H1 (cell line): ENCODE results near the gene PRDM1. TPM values are rescaled to one million over a fixed set of nuclear protein-coding genes. Genes with fewer than 3 reads are reported as not detected.

Experiments used
- CTCF ChIA-PET: fragments of 300-600 bp; sonication (Branson Sonifier 250); formaldehyde crosslinking; loops from one replicate; lab custom pipeline; 2021; ENCODE audit not compliant: partially characterized antibody; lab: Charles Lee
- POLR2A ChIA-PET: fragments of 300-600 bp; sonication (Branson Sonifier 250); formaldehyde crosslinking; loops from one replicate; lab custom pipeline; 2021; ENCODE audit warnings: inconsistent platforms; ENCODE audit not compliant: partially characterized antibody; lab: Charles Lee
- DNase-seq, 2 experiments: peaks; one replicate each; pipeline versions ENCODE4 v3.0.0 to v3.0.0-alpha.2; 2010 to 2022; ENCODE audit warnings: low spot score in 2 of 2, low read depth in 1 of 2, mixed read lengths in 1 of 2
- FAIRE-seq: peaks from 2 replicates; lab custom pipeline; 2011; peaks lifted over from hg19 to GRCh38; lab: Jason Lieb, UNC
- H2AFZ ChIP-seq: 2 replicates; pipeline ENCODE4 v1.8.1; 2012; ENCODE audit warnings: low read length, inconsistent platforms
- H2AK5ac ChIP-seq: 2 replicates; pipeline ENCODE4 v1.6.1; 2013; ENCODE audit warnings: low read depth, low read length
- H2BK120ac ChIP-seq: replicated peaks from 2 replicates; pipeline ENCODE3; 2013; ENCODE audit warnings: low read depth, low read length, inconsistent platforms
- H2BK12ac ChIP-seq: 2 replicates; pipeline ENCODE4 v1.6.1; 2013; ENCODE audit warnings: low read depth, low read length
- H2BK15ac ChIP-seq: 2 replicates; pipeline ENCODE4 v1.6.1; 2013; ENCODE audit warnings: low read length
- H2BK20ac ChIP-seq: 2 replicates; pipeline ENCODE4 v1.6.1; 2013; ENCODE audit warnings: low read length
- H2BK5ac ChIP-seq: 2 replicates; pipeline ENCODE4 v1.6.1; 2013; ENCODE audit warnings: low read depth, low read length
- H3K14ac ChIP-seq: 2 replicates; pipeline ENCODE4 v1.6.1; 2013; ENCODE audit warnings: inconsistent platforms; ENCODE audit not compliant: insufficient read length
- H3K18ac ChIP-seq: 2 replicates; pipeline ENCODE4 v1.6.1; 2013; ENCODE audit warnings: low read length; ENCODE audit errors: extremely low read depth
- H3K23ac ChIP-seq: 2 replicates; pipeline ENCODE4 v1.6.1; 2013; ENCODE audit warnings: inconsistent platforms; ENCODE audit not compliant: insufficient read length
- H3K23me2 ChIP-seq: 2 replicates; pipeline ENCODE4 v1.6.1; 2013; ENCODE audit warnings: low read depth, low read length
- H3K27ac ChIP-seq: 2 replicates; pipeline ENCODE4 v1.6.1; 2011; ENCODE audit warnings: low read depth, low read length, inconsistent platforms
- H3K27me3 ChIP-seq, 4 experiments: replicated peaks in 1 of 4; 1 replicate in 1 of 4; 2 replicates in 3 of 4; pipeline versions ENCODE4 v1.6.1 to v1.8.1; 2011 to 2013; ENCODE audit warnings: low read length in 3 of 4, mild to moderate bottlenecking in 3 of 4, inconsistent platforms in 2 of 4, mixed read lengths in 2 of 4, moderate library complexity in 1 of 4; ENCODE audit not compliant: control insufficient read depth in 3 of 4, insufficient read depth in 3 of 4; ENCODE audit errors: extremely low read depth in 1 of 4
- H3K36me3 ChIP-seq, 4 experiments: 2 replicates each; pipeline versions ENCODE4 v1.6.1 to v1.8.1; 2011 to 2013; ENCODE audit warnings: mild to moderate bottlenecking in 4 of 4, low read length in 3 of 4, moderate library complexity in 2 of 4, control low read depth in 1 of 4, inconsistent platforms in 1 of 4; ENCODE audit not compliant: insufficient read depth in 4 of 4, control insufficient read depth in 2 of 4
- H3K4ac ChIP-seq: replicated peaks from 2 replicates; pipeline ENCODE3; 2013; ENCODE audit warnings: low read length, low read depth, mixed read lengths, inconsistent platforms; ENCODE audit not compliant: insufficient read length
- H3K4me1 ChIP-seq, 4 experiments: replicated peaks in 1 of 4; 1 replicate in 1 of 4; 2 replicates in 3 of 4; pipeline versions ENCODE4 v1.6.1 to v1.8.1; 2011 to 2013; ENCODE audit warnings: low read length in 3 of 4, inconsistent platforms in 2 of 4, mixed read lengths in 1 of 4; ENCODE audit not compliant: insufficient read depth in 4 of 4, control insufficient read depth in 3 of 4
- H3K4me2 ChIP-seq, 2 experiments: 2 replicates each; pipeline versions ENCODE4 v1.6.1 to v1.8.1; 2011 to 2013; ENCODE audit warnings: low read depth in 2 of 2, low read length in 2 of 2, control low read depth in 1 of 2, inconsistent platforms in 1 of 2, mild to moderate bottlenecking in 1 of 2; ENCODE audit not compliant: insufficient read depth in 1 of 2
- H3K4me3 ChIP-seq, 4 experiments: fragments of 200-600, 300-600 bp in 1 of 4; sonication (generic), shearing (Covaris generic), sonication (Bioruptor Twin) in 1 of 4; 2 replicates each; pipeline versions ENCODE4 v1.5.1 to v1.8.1; 2011 to 2016; ENCODE audit warnings: low read length in 4 of 4, low read depth in 3 of 4, control low read depth in 2 of 4, inconsistent platforms in 2 of 4, mild to moderate bottlenecking in 2 of 4, mixed read lengths in 1 of 4, moderate library complexity in 1 of 4; ENCODE audit not compliant: insufficient read depth in 2 of 4; ENCODE audit errors: extremely low read depth in 1 of 4
- H3K56ac ChIP-seq: replicated peaks from 2 replicates; pipeline ENCODE3; 2013; ENCODE audit warnings: low read depth, mild to moderate bottlenecking, mixed read lengths, low read length, inconsistent platforms; ENCODE audit not compliant: insufficient read length
- H3K79me1 ChIP-seq: 2 replicates; pipeline ENCODE4 v1.6.1; 2013; ENCODE audit warnings: low read depth, low read length, control low read depth
- H3K79me2 ChIP-seq, 2 experiments: 2 replicates each; pipeline versions ENCODE4 v1.6.1 to v1.8.1; 2012 to 2013; ENCODE audit warnings: low read length in 2 of 2, mild to moderate bottlenecking in 2 of 2, inconsistent platforms in 1 of 2; ENCODE audit not compliant: insufficient read depth in 2 of 2, control insufficient read depth in 1 of 2
- H3K9ac ChIP-seq, 4 experiments: replicated peaks in 1 of 4; 1 replicate in 1 of 4; 2 replicates in 3 of 4; pipeline versions ENCODE4 v1.6.1 to v1.8.1; 2011 to 2013; ENCODE audit warnings: low read depth in 3 of 4, low read length in 3 of 4, control low read depth in 2 of 4, mild to moderate bottlenecking in 2 of 4, moderate library complexity in 2 of 4, inconsistent platforms in 1 of 4; ENCODE audit errors: extremely low read depth in 1 of 4
- H3K9me3 ChIP-seq, 2 experiments: 2 replicates each; pipeline versions ENCODE4 v1.6.1 to v1.8.1; 2012 to 2013; ENCODE audit warnings: mild to moderate bottlenecking in 2 of 2, moderate library complexity in 2 of 2, control low read depth in 1 of 2, inconsistent platforms in 1 of 2, low read depth in 1 of 2, low read length in 1 of 2, mixed read lengths in 1 of 2; ENCODE audit not compliant: insufficient read depth in 2 of 2
- H4K20me1 ChIP-seq, 2 experiments: replicated peaks in 1 of 2; 2 replicates each; pipeline versions ENCODE3 to v1.8.1; 2011 to 2013; ENCODE audit warnings: inconsistent platforms in 2 of 2, low read length in 2 of 2, mild to moderate bottlenecking in 1 of 2; ENCODE audit not compliant: insufficient read depth in 2 of 2, control insufficient read depth in 1 of 2
- H4K5ac ChIP-seq: 2 replicates; pipeline ENCODE4 v1.6.1; 2013; ENCODE audit warnings: low read length, low read depth, mixed read lengths, inconsistent platforms; ENCODE audit not compliant: insufficient read length
- H4K8ac ChIP-seq: 2 replicates; pipeline ENCODE4 v1.8.0; 2013; ENCODE audit warnings: mild to moderate bottlenecking, moderate library complexity, low read length, inconsistent platforms; ENCODE audit not compliant: insufficient read depth; ENCODE audit errors: extremely low read depth
- H4K91ac ChIP-seq: replicated peaks from 2 replicates; pipeline ENCODE3; 2013; ENCODE audit warnings: low read length, mixed read lengths, inconsistent platforms; ENCODE audit not compliant: insufficient read length
- HDAC2 ChIP-seq, 2 experiments: fragments of 300-600 bp in 1 of 2; sonication (generic) in 1 of 2; IDR thresholded peaks; 2 replicates each; pipeline ENCODE4 v1.6.1; 2011 to 2012; ENCODE audit warnings: low read depth in 2 of 2, low read length in 2 of 2, mild to moderate bottlenecking in 2 of 2, moderate library complexity in 2 of 2, borderline replicate concordance in 1 of 2, inconsistent platforms in 1 of 2
- SP1 ChIP-seq: IDR thresholded peaks from 2 replicates; pipeline ENCODE4 v1.6.1; 2011; ENCODE audit warnings: low read depth, low read length
- SUZ12 ChIP-seq: fragments of 200-600 bp; sonication (generic); IDR thresholded peaks from 2 replicates; pipeline ENCODE4 v1.6.1; 2012; ENCODE audit warnings: mild to moderate bottlenecking, inconsistent platforms, low read length, moderate library complexity, mixed read lengths
- YY1 ChIP-seq: IDR thresholded peaks from 2 replicates; pipeline ENCODE4 v1.6.1; 2011; ENCODE audit warnings: low read depth, mild to moderate bottlenecking, low read length
- WGBS, 2 experiments: shearing (Covaris generic) in 1 of 2; methylation state at CpG; one replicate each; pipeline versions ENCODE4 v1.1.6 to v1.1.7; 2013 to 2015; ENCODE audit warnings: low lambda C conversion rate in 2 of 2, mixed read lengths in 2 of 2, inconsistent platforms in 1 of 2, low coverage in 1 of 2, missing lambda C conversion rate in 1 of 2; ENCODE audit not compliant: insufficient replicate concordance in 2 of 2, insufficient coverage in 1 of 2, insufficient read length in 1 of 2; ENCODE audit errors: extremely low coverage in 1 of 2, missing lambda C conversion rate in 1 of 2; 5-methylcytosine and 5-hydroxymethylcytosine counted together
- polyA plus RNA-seq, 7 experiments: library from polyadenylated mRNA; depleted of rRNA in 3 of 7; stranded (reverse) in 5 of 7; unstranded in 2 of 7; fragments of >200 nt in 5 of 7; fragments of 200-250 nt in 2 of 7; gene quantifications; 1 replicate in 5 of 7; 2 replicates in 1 of 7; 4 replicates in 1 of 7; pipeline versions ENCODE4 v1.2.1 to v1.2.3, GENCODE V29; 2011 to 2013; ENCODE audit warnings: missing spikeins in 2 of 7, mixed read lengths in 2 of 7
- total RNA-seq: library from RNA; stranded (reverse); fragmentation: NEBNext Ultra II Directional; extraction: Animal tissue kit (Norgen Biotek cat#: 25700); gene quantifications from 2 replicates; pipeline ENCODE4 v1.2.1, GENCODE V29; 2021

PRDM1 gene
- total and polyA plus RNA-seq, 2 of the 8 experiments (the other 6 are each of a cell fraction or from before 2014, with no cell fraction given), result 0.21 to 0.74 TPM

- H2BK120ac ChIP-seq, result no peak overlapping the region
- no peak overlapping the region for H2AK5ac ChIP-seq
- no peaks in the 10 kb centered on the region for H3K9me3 ChIP-seq
- no peaks in the 10 kb centered on the region for H3K23me2 ChIP-seq
- FAIRE-seq, result no peak
- ChIA-PET POLR2A (interaction anchor here (0.7 to 1.0 kb wide), 2 partner anchors 14 to 157 kb away, joined by 3 read pairs; no protein-coding TSS in a partner anchor), CTCF (interaction anchor here (1.1 to 5.3 kb wide), 6 partner anchors 12 to 145 kb away, joined by 3 to 38 read pairs (median 4); no protein-coding TSS in a partner anchor)
- 96% methylated on average over 3 of the region's 3 CpGs; no CpG with 5 or more reads in 1 of the 2 experiments for WGBS, 2 experiments
- no peak overlapping the region for H4K5ac ChIP-seq
- peaks cover 0 to 5% (median under 1%) of the 10 kb centered on the region in 4 experiments; a peak in 1 of 7 replicates for H3K4me1 ChIP-seq
- H3K56ac ChIP-seq, result no peak overlapping the region
- no peak overlapping the region for H2BK5ac ChIP-seq
- H2BK12ac ChIP-seq, result no peak overlapping the region
- H4K8ac ChIP-seq, result no peak overlapping the region
- no peak overlapping the region for H3K4ac ChIP-seq
- no peaks in the 10 kb centered on the region for H3K36me3 ChIP-seq
- TF ChIP-seq YY1 (no peak), SUZ12 (no peak), SP1 (no peak), HDAC2 (IDR thresholded peaks at IDR 0.05; ENCODE audit: borderline replicate concordance in 1 of 2, low read depth in 2 of 2, low read length in 2 of 2) (no peak)
- no peaks in the 10 kb centered on the region for H3K79me1 ChIP-seq
- H3K4me2 ChIP-seq, result no peak overlapping the region
- H3K14ac ChIP-seq, result no peak overlapping the region
- no peak overlapping the region for H2BK20ac ChIP-seq
- no peak overlapping the region for H2AFZ ChIP-seq
- H3K23ac ChIP-seq, result no peak overlapping the region
- H2BK15ac ChIP-seq, result no peak overlapping the region
- H3K9ac ChIP-seq, result no peak overlapping the region
- no peak overlapping the region for H3K27ac ChIP-seq
- H3K18ac ChIP-seq, result no peak overlapping the region
- no peak for DNase-seq
- H4K20me1 ChIP-seq, result no peaks in the 10 kb centered on the region
- H3K4me3 ChIP-seq, result no peak overlapping the region
- no peak overlapping the region for H4K91ac ChIP-seq
- no peaks in the 10 kb centered on the region for H3K79me2 ChIP-seq
- H3K27me3 ChIP-seq, result no peaks in the 10 kb centered on the region; a peak in 1 of 7 replicates
Measured at GRCh38 chr6:106156413-106156812, 70.3 kb downstream of the PRDM1 start.
